ENCODE data around the gene CCDC170. TPM values are rescaled to one million over a fixed set of nuclear protein-coding genes. Genes with fewer than 3 reads are reported as not detected.

Gene CCDC170
- total RNA-seq, 6 donors from 2014 or later, result 1.7 to 28.3 (median 5.2) TPM

DNA sequence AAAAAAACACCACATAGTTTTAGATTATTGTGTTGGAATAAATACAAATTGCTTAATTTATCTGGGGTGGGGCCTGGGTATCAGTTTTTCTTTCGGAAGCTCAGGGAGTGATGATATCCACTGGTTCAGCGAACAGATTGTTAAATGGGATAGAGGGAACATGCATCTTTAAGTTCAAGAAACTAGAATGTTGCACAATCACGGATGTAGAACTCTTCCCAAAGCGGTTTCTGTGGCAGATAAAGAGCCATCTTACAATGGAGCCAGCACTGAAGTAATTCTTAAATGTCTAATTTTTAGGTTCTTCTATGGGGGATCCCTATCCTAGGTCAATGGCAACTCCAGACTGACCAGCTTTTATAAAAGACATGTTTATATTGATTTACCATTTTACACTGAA is 32.1 kb upstream of the CCDC170 start:
- Histone ChIP-seq H3K27ac (no peak overlapping the region), H3K9me3 (no peaks in the 10 kb centered on the region), H3K4me1 (peaks cover 5 to 16% (median 6%) of the 10 kb centered on the region in 4 donors), H3K36me3 (peaks cover 13 to 72% (median 36%) of the 10 kb centered on the region in 4 donors), H3K4me3 (no peak overlapping the region), H3K27me3 (no peaks in the 10 kb centered on the region)
- WGBS, 2 donors, result 88 to 94% methylated on average over 4 of the region's 4 CpGs
- DNase-seq (no peak), ATAC-seq (ENCODE audit: low FRiP score in 2 of 2) (no peak)
- TF ChIP-seq CTCF (IDR thresholded peaks at IDR 0.05), result no peak
- no peak for TF ChIP-seq POLR2AphosphoS5 (IDR thresholded peaks at IDR 0.05)
- TF ChIP-seq EP300 (IDR thresholded peaks at IDR 0.05), result no peak
- TF ChIP-seq POLR2A (IDR thresholded peaks at IDR 0.05), result no peak

DNA sequence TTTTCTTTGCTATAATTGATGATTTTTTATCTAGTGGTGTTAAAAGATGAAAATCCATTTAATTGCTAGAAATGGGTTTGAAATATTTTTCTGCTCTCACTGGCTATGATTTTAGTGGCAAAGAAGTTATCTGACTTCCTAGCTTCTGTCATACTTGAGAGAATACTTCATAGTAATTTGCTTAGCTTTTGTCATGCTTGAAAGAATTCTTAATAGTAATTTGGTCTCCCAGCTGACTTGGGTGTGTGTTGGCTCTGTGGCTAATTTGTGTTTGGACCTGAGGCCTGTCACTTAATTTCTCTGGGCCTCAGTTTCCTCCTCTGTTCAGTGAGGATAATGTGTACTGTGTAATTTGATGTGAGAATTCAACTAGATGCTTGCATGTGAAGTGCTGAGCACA is 29.1 kb upstream of the CCDC170 start:
- H3K4me3 ChIP-seq, result no peak overlapping the region
- peaks cover 0 to 11% (median 0%) of the 10 kb centered on the region in 4 donors for H3K4me1 ChIP-seq
- ATAC-seq (ENCODE audit: low FRiP score in 2 of 2) (no peak), DNase-seq (no peak)
- peaks cover 6 to 76% (median 34%) of the 10 kb centered on the region in 4 donors for H3K36me3 ChIP-seq
- TF ChIP-seq POLR2AphosphoS5 (IDR thresholded peaks at IDR 0.05), result no peak
- no peak for TF ChIP-seq CTCF (IDR thresholded peaks at IDR 0.05)
- no peak for TF ChIP-seq POLR2A (IDR thresholded peaks at IDR 0.05)
- TF ChIP-seq EP300 (IDR thresholded peaks at IDR 0.05), result no peak
- H3K9me3 ChIP-seq, result no peaks in the 10 kb centered on the region
- H3K27ac ChIP-seq, result no peak overlapping the region
- no peaks in the 10 kb centered on the region for H3K27me3 ChIP-seq

DNA sequence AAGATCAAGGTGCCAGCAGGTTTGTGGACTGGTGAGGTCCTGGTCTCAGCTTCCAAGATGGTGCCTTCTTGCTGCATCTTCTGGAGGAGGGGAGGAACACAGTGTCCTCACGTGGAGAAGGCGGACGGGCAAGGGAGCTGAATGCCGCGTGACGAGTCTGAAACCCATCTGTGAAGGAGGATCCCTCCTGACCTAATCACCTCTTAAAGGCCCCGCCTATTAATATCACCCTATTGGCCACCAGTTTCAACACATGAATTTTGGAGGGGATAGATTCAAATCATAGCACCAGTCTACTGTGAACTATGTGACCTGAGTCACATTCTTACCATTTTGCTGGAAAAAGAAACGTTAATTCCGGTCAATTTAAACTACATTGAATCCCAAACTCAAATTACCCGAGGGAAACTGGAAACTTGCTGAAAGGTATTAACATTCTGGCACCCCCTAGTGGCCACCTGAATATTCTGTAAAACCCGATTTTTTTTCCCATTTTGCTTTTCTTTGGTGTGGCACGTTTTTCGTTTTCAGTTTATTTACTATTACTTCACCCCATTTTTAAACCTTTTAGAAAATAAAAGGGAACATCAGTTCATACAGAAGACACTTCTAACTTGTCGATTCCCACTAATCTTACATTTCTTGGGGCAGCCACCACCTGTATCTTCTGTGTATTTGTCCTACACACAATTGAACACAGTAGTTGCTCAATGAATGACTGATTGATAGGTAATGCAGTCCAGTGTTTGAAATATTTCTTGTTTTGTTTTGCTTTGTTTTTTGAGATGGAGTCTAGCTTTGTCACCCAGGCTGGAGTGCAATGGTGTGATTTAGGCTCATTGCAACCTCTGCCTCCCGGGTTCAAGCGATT is 17.9 kb upstream of the CCDC170 start:
- Histone ChIP-seq H3K36me3 (no peaks in the 10 kb centered on the region), H3K4me1 (peaks cover 0 to 8% (median 3%) of the 10 kb centered on the region in 4 donors), H3K4me3 (peak overlapping the region in 2 of 4 donors; percentile 8 to 19), H3K9me3 (no peaks in the 10 kb centered on the region), H3K27me3 (no peaks in the 10 kb centered on the region), H3K27ac (no peak overlapping the region)
- peak in 1 of 2 donors; percentile 37 for DNase-seq
- 27 to 28% methylated on average over 16 of the region's 16 CpGs for WGBS, 2 donors
- peak in 1 of 2 donors; percentile 79 for ATAC-seq (ENCODE audit: low FRiP score in 2 of 2)
- TF ChIP-seq CTCF (IDR thresholded peaks at IDR 0.05) (peak; percentile 52 to 80 (median 72)), POLR2AphosphoS5 (IDR thresholded peaks at IDR 0.05) (no peak)

GRCh38 chr6:151477726-151478125 is 16.1 kb upstream of the CCDC170 start:
- no peaks in the 10 kb centered on the region for H3K9me3 ChIP-seq
- ATAC-seq (ENCODE audit: low FRiP score in 2 of 2), result no peak
- H3K4me1 ChIP-seq, result peaks cover 0 to 13% (median 4%) of the 10 kb centered on the region in 4 donors
- no peaks in the 10 kb centered on the region for H3K36me3 ChIP-seq
- H3K27ac ChIP-seq, result no peak overlapping the region
- H3K4me3 ChIP-seq, result no peak overlapping the region
- no peaks in the 10 kb centered on the region for H3K27me3 ChIP-seq
- WGBS, 2 donors, result 92 to 97% methylated on average over 12 of the region's 12 CpGs
- TF ChIP-seq POLR2A (IDR thresholded peaks at IDR 0.05), result no peak
- TF ChIP-seq CTCF (IDR thresholded peaks at IDR 0.05), result no peak
- no peak for TF ChIP-seq POLR2AphosphoS5 (IDR thresholded peaks at IDR 0.05)
- no peak for TF ChIP-seq EP300 (IDR thresholded peaks at IDR 0.05)
- DNase-seq, result peak in 1 of 2 donors; percentile 56

All from upper lobe of left lung (tissue), 6 donors.